NCI-H82 treated with DMSO at 0.1 percent for 48 hours (cell line): Measurements from ENCODE around the gene KIAA0513.

Experiments used
- DNase-seq: peaks from one replicate; lab custom pipeline; 2025; ENCODE audit not compliant: unreplicated experiment; lab: John Stamatoyannopoulos, UW

Gene KIAA0513

GRCh38 chr16:85087899-85088569, 60.4 kb downstream of the KIAA0513 start:
- no peak for DNase-seq

GRCh38 chr16:85088570-85089199, 61.1 kb downstream of the KIAA0513 start:
- no peak for DNase-seq

GRCh38 chr16:85089525-85089924, 61.9 kb downstream of the KIAA0513 start:
- DNase-seq, result no peak

GRCh38 chr16:85090181-85090580, 62.6 kb downstream of the KIAA0513 start:
- no peak for DNase-seq

- no peak for DNase-seq
These were observed 63.4 kb downstream of the KIAA0513 start for GRCh38 chr16:85090873-85091521.

- DNase-seq, result no peak
These were observed 63.9 kb downstream of the KIAA0513 start for GRCh38 chr16:85091522-85091910.

GRCh38 chr16:85092309-85092708, 64.7 kb downstream of the KIAA0513 start:
- DNase-seq, result no peak

GRCh38 chr16:85092851-85093250, 65.3 kb downstream of the KIAA0513 start:
- no peak for DNase-seq

- DNase-seq, result no peak
These were observed 66.1 kb downstream of the KIAA0513 start for GRCh38 chr16:85093705-85094104.

GRCh38 chr16:85094176-85094805, 66.7 kb downstream of the KIAA0513 start:
- DNase-seq, result no peak

GRCh38 chr16:85094812-85095211, 67.2 kb downstream of the KIAA0513 start:
- DNase-seq, result no peak

- no peak for DNase-seq
These were observed 69.3 kb downstream of the KIAA0513 start for GRCh38 chr16:85096921-85097320.

- DNase-seq, result no peak
These were observed 71.0 kb downstream of the KIAA0513 start for GRCh38 chr16:85098565-85098964.

- DNase-seq, result no peak
These were observed 72.7 kb downstream of the KIAA0513 start for GRCh38 chr16:85100265-85100664.

- DNase-seq, result no peak
These were observed 74.5 kb downstream of the KIAA0513 start for GRCh38 chr16:85101956-85102630.

GRCh38 chr16:85103114-85104079, 75.8 kb downstream of the KIAA0513 start:
- DNase-seq, result no peak

GRCh38 chr16:85104147-85104546, 76.6 kb downstream of the KIAA0513 start:
- DNase-seq, result peak; percentile 14

GRCh38 chr16:85104821-85105391, 77.3 kb downstream of the KIAA0513 start:
- no peak for DNase-seq

- DNase-seq, result no peak
These were observed 77.9 kb downstream of the KIAA0513 start for GRCh38 chr16:85105475-85105874.

- no peak for DNase-seq
These were observed 79.5 kb downstream of the KIAA0513 start for GRCh38 chr16:85107083-85107482.
